DMS 273 (cell line): ENCODE results near the gene VPS51.
A peak's percentile ranks its signal among the peaks of the same experiment; 100 is the strongest.
"Not testable (repeated sequence)": the region's sequence is repeated elsewhere in the genome, so short reads cannot be mapped to it uniquely, and the experiment has no call there.

Experiments
- DNase-seq: peaks from one replicate; lab custom pipeline; 2025; ENCODE audit not compliant: unreplicated experiment; lab: John Stamatoyannopoulos, UW

VPS51 gene

DNA sequence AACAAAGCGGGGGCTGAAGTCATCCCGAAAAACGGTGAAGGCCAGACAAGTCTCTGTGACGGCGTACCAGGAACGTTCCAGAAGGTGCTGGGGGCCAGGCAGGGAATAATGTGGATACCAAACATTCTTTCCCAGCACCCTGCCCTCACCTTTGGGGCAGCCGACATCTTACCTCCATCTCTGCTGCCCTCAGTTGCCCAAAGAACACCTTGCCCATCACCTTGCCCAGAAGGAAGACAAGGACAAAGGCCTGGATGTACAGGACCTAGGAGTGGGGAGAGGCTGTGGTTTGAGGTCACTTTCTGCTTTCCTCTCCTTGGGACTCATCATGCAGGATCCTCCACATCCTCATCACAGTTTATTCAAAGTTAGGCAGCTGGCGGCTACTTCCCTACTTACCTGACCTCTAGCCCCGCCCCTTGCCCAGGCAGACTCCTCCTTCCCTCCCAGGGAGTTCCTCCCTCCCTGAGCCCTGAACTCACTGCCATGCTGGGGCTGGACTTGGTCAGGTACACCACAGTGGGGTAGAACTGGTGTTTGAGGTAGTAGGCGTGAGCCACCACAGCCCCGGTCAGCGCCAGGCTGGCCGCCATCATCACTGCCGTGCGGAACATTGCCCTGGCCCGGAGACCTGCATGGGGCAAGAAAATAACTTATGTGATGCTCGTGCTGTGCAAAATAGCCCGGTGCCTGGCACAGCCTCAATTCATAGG is 37.1 kb downstream of the VPS51 start:
- no peak for DNase-seq

DNA sequence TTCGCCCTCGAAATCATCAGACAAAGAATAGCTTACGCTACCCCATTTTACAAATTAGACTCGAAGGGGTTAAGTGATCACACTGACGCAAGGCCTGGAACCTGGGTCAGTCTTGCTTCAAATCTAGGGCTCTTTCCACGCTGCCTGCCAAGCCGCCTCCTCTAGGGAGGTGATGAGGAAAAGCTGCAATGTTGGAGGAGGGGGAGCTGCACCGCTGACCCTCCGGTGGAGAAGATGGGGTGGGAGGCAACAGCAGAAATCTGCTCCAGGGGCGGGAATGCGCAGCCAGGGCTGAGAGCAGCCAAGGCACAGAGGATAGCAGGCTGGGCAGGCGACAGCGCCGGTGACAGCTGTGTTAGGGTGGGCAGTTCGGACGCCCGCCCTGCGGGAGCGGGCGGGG is 37.7 kb downstream of the VPS51 start:
- DNase-seq, result no peak

GRCh38 chr11:65134240-65134951 is 38.4 kb downstream of the VPS51 start, which contains the start of gene SYVN1:
TSS of gene SYVN1 (minus strand) at chr11:65134519. CDS start at chr11:65133601, 918 bp downstream.
- DNase-seq, result peak; percentile 93

- DNase-seq, result peak; percentile 96
Measured at GRCh38 chr11:65134952-65135632, 39.1 kb downstream of the VPS51 start.

GRCh38 chr11:65135633-65136145 is 39.7 kb downstream of the VPS51 start:
- no peak for DNase-seq

- DNase-seq, result no peak
Measured at GRCh38 chr11:65136515-65137096, 40.6 kb downstream of the VPS51 start.

DNA sequence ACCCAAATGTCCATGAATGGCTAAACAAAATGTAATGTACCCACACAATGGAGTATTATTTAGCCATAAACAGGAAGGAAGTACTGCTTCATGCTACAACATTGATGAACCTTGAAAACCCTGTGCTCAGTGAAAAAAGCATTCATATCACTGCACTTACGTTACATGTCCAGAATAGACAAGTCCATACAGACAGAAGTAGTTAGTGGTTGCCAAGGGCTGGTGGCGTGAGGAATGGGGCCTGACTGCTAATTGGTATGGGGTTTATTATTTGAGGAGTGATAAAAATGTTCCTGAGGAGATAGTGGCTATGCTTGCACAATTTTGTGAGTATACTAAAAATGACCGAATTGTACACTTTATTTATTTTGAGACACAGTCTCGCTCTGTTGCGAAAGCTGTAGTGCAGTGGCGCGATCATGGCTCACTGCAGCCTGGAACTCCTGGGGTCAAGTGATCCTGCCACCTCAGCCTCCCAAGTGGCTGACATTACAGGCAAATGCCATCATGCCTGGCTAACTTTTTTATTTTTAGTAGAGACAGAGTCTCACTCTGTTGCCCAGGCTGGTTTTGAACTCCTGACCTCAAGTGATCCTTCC is 46.0 kb downstream of the VPS51 start:
- DNase-seq, result no peak

DNA sequence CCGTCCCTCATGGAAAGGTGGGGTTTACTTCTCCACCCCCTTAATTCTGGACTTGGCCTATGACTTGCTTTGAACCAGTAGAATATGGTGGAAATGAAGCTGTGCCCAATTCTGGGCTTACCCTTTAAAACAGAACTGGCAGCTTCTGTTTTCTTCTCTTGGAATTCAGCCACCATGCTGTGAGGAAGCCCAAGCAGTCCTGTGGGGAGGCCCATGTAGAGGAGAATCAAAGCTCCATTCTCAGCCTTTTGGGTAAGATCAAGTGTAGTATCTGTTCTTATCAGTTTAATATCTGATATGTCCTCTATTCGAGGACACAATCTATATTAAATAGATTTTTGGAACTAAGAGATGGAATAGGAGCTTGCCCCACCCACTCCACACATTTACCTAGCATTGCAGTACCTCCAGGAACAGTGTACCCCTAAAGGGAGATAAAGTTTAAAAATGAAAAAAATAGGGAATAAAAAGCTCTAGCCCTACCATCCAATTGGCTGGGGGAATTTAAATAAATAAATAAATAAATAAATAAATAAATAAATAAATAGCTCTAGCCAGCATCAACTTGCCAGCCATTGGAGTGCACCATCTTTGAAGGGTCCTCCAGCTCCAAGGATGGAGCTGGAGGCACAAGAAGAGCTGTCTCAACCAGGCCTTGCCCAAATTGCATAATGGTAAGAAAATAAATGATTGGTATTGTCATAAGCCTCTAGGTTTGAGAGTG is 51.5 kb downstream of the VPS51 start:
- DNase-seq, result peak; percentile 10

GRCh38 chr11:65148657-65149056 is 52.6 kb downstream of the VPS51 start:
- no peak for DNase-seq

DNA sequence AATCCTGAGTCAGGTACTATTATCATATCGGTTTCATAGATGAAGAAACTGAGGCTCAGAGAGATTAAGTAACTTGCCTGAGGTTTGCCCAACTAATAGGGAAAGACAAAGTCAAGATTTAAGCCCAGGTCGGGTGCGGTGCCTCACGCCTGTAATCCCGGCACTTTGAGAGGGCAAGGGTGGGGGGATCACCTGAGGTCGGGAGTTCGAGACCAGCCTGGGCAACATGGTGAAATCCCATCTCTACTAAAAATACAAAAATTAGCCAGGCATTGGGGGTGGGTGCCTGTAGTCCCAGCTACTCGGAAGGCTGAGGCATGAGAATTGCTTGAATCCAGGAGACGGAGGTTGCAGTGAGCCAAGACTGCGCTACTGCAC is 54.1 kb downstream of the VPS51 start:
- DNase-seq, result not testable (repeated sequence)

GRCh38 chr11:65150509-65151299 is 54.7 kb downstream of the VPS51 start:
- DNase-seq, result peak; percentile 64

DNA sequence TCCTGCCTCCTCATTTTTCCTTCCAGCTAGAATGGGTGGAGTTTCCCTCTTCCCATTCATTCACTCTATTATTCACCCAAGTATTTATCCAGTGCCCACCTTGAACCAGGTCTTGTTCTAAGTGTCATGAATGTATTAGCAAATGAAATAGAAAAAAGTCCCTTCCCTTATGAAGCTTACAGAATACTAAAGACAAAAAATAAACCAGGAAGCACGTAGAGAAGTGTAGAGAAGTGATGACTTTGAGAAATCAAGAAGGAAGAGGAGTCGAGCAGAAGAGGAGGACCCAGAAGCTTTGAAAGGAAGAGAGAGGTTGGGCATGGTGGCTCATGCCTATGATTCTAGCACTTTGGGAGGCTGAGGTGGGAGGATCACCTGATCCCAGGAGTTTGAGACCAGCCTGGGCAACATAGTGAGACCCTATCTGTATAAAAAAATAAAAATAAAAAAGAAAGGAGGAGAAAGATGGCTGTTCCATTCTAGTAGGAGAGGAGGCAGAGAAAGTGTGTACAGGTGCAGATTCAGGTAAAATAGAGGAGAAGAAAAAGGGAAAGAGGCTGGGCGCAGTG is 55.4 kb downstream of the VPS51 start:
- DNase-seq, result no peak

- DNase-seq, result no peak
Measured at GRCh38 chr11:65152122-65152521, 56.1 kb downstream of the VPS51 start.

- DNase-seq, result no peak
Measured at GRCh38 chr11:65156256-65156655, 60.2 kb downstream of the VPS51 start.

GRCh38 chr11:65156926-65157325 is 60.9 kb downstream of the VPS51 start:
- no peak for DNase-seq

DNA sequence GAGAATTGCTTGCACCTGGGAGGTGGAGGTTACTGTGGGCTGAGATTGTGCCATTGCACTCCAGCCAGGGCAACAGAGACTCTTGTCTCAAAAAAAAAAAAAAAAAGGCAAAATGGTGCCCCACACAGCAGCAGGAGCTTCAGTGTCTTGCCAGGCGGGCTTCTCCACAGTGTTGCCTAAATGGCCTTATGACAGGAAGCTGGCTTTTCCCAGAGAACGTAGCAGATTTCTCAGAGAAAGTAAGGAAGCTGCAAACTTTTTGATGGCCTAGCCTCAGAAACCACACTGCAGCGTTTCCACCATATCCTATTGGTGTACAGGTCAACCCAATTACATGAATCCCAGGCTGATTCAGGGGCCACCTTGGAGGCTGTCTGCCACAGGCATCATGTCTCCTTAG is 61.3 kb downstream of the VPS51 start:
- DNase-seq, result no peak

DNA sequence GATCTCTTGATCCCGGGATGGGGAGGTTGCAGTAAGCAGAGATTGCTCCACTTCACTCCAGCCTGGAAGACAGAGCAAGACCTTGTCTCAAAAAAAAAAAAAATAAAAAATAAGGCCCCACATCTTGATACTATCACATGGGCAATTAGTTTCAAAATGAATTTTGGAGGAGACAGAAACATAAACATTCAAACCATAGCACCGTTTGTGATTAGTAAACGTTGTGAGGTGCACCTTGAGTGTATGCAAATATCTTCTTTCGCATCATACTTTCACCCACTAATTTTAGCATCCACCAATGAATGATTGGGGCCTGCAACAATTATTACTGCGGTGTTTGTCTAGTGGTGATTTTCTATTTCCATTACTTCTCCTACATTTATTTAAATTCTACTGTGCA is 63.0 kb downstream of the VPS51 start:
- no peak for DNase-seq

DNA sequence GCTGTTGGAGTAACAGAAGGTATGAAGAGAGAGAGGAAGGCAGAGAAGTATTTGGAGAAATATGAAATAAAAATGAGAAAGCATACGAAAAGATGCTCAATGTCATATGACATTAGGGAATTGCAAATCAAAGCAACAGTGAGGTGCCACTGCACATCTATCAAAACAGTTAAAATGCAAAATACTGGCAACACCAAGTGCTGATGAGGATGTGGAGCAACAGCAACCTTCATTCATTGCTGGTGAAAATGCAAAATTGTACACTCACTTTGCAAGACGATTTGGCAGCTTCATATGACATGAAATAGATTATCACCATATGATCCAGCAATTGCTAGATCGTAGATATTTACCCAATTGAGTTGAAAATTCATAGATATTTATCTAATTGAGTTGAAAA is 64.6 kb downstream of the VPS51 start:
- no peak for DNase-seq
